Measurements from ENCODE around the gene INSC.

Gene INSC

GRCh38 chr11:15075162-15075526 is 39.6 kb upstream of the INSC start:
- no peak for TF ChIP-seq CTCF (IDR thresholded peaks at IDR 0.05; ENCODE audit: low read depth, low read length)
- DNase-seq (ENCODE audit: extremely low read depth, low read depth): no peak

GRCh38 chr11:15091175-15091574 is 23.5 kb upstream of the INSC start:
- DNase-seq (ENCODE audit: extremely low read depth, low read depth): no peak
- TF ChIP-seq CTCF (IDR thresholded peaks at IDR 0.05; ENCODE audit: low read depth, low read length): no peak

- no peak for TF ChIP-seq CTCF (IDR thresholded peaks at IDR 0.05; ENCODE audit: low read depth, low read length)
- no peak for DNase-seq (ENCODE audit: extremely low read depth, low read depth)
Observed at GRCh38 chr11:15091625-15092024, 23.1 kb upstream of the INSC start.

GRCh38 chr11:15093432-15093831 is 21.3 kb upstream of the INSC start:
- no peak for DNase-seq (ENCODE audit: extremely low read depth, low read depth)
- TF ChIP-seq CTCF (IDR thresholded peaks at IDR 0.05; ENCODE audit: low read depth, low read length): no peak

- no peak for DNase-seq (ENCODE audit: extremely low read depth, low read depth)
- no peak for TF ChIP-seq CTCF (IDR thresholded peaks at IDR 0.05; ENCODE audit: low read depth, low read length)
Observed at GRCh38 chr11:15095736-15096228, 18.9 kb upstream of the INSC start.

GRCh38 chr11:15097411-15097810 is 17.3 kb upstream of the INSC start:
- DNase-seq (ENCODE audit: extremely low read depth, low read depth): no peak
- TF ChIP-seq CTCF (IDR thresholded peaks at IDR 0.05; ENCODE audit: low read depth, low read length): no peak

GRCh38 chr11:15099267-15099666 is 15.5 kb upstream of the INSC start:
- TF ChIP-seq CTCF (IDR thresholded peaks at IDR 0.05; ENCODE audit: low read depth, low read length): no peak
- DNase-seq (ENCODE audit: extremely low read depth, low read depth): no peak
